Mesothelial cell of epicardium (in vitro differentiated cells): Measurements from ENCODE around the gene KRTAP3-2. TPM values are rescaled to one million over a fixed set of nuclear protein-coding genes. Genes with fewer than 3 reads are reported as not detected.

Experiments used
- DNase-seq, 2 experiments: peaks; one replicate each; pipeline ENCODE4 v3.0.0; 2021; ENCODE audit warnings: low spot score in 2 of 2; ENCODE audit not compliant: unreplicated experiment in 2 of 2
- H3K27ac Mint-ChIP-seq: 2 replicates; pipeline ENCODE4 v1.8.0; 2021; ENCODE audit warnings: mixed read lengths
- H3K27me3 Mint-ChIP-seq: 2 replicates; pipeline ENCODE4 v1.8.0; 2021; ENCODE audit warnings: low read depth, mixed read lengths
- H3K36me3 Mint-ChIP-seq: 2 replicates; pipeline ENCODE4 v1.8.0; 2021; ENCODE audit warnings: mixed read lengths
- H3K4me1 Mint-ChIP-seq: 2 replicates; pipeline ENCODE4 v1.8.0; 2021; ENCODE audit warnings: mixed read lengths
- H3K4me3 Mint-ChIP-seq: 2 replicates; pipeline ENCODE4 v1.8.0; 2021; ENCODE audit warnings: mild to moderate bottlenecking, moderate library complexity, mixed read lengths
- H3K9me3 Mint-ChIP-seq: 2 replicates; pipeline ENCODE4 v1.8.0; 2021; ENCODE audit warnings: mixed read lengths
- CTCF ChIP-seq: fragments of 200-600 bp; sonication (generic); IDR thresholded peaks from one replicate; pipeline ENCODE4 v1.5.0; 2021; ENCODE audit warnings: antibody characterized with exemption; ENCODE audit not compliant: unreplicated experiment
- total RNA-seq: library from RNA; stranded (reverse); gene quantifications from 3 replicates; pipeline ENCODE4 v1.2.1, GENCODE V29; 2021

KRTAP3-2 gene
- total RNA-seq, 1 donor from 2014 or later = not detected

GRCh38 chr17:41018541-41018940 lies 18.8 kb upstream of the KRTAP3-2 start:
- H3K4me3 Mint-ChIP-seq = no peak overlapping the region
- TF ChIP-seq CTCF = no peak
- peaks cover 28% of the 10 kb centered on the region for H3K9me3 Mint-ChIP-seq
- H3K4me1 Mint-ChIP-seq = peaks cover 8% of the 10 kb centered on the region
- H3K27me3 Mint-ChIP-seq = no peaks in the 10 kb centered on the region
- H3K27ac Mint-ChIP-seq = no peak overlapping the region
- H3K36me3 Mint-ChIP-seq = no peaks in the 10 kb centered on the region
- DNase-seq = no peak

- peaks cover 13% of the 10 kb centered on the region for H3K9me3 Mint-ChIP-seq
- H3K36me3 Mint-ChIP-seq = no peaks in the 10 kb centered on the region
- H3K4me1 Mint-ChIP-seq = peaks cover 14% of the 10 kb centered on the region
- no peak for DNase-seq
- no peak overlapping the region for H3K27ac Mint-ChIP-seq
- TF ChIP-seq CTCF = no peak
- H3K27me3 Mint-ChIP-seq = no peaks in the 10 kb centered on the region
- H3K4me3 Mint-ChIP-seq = no peak overlapping the region
These were observed 17.0 kb upstream of the KRTAP3-2 start for GRCh38 chr17:41016578-41017215.

DNA sequence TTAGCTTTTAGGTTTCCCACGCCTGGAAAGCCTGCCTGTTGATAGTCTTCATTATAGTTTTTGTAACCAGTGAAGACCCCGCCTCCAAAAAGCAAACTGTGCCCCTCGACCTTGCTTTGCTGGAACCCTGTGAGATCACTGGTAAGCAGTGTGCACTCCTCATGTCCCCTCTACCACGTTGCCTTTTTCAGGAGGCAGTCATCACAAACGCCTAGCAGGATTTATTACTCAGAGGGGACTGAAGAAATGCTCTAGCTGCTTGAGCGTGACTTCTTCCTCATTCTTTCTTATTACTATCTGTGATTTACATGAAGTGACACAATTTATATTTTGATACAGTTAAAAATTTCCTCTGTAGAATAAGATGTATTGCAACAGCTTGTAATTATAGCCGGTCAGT lies 15.7 kb upstream of the KRTAP3-2 start:
- H3K36me3 Mint-ChIP-seq = no peaks in the 10 kb centered on the region
- no peak overlapping the region for H3K4me3 Mint-ChIP-seq
- H3K4me1 Mint-ChIP-seq = peaks cover 14% of the 10 kb centered on the region
- H3K27me3 Mint-ChIP-seq = no peaks in the 10 kb centered on the region
- peaks cover 6% of the 10 kb centered on the region for H3K9me3 Mint-ChIP-seq
- DNase-seq = no peak
- H3K27ac Mint-ChIP-seq = no peak overlapping the region
- no peak for TF ChIP-seq CTCF

- TF ChIP-seq CTCF = no peak
- no peak for DNase-seq
- H3K36me3 Mint-ChIP-seq = no peaks in the 10 kb centered on the region
- no peak overlapping the region for H3K27ac Mint-ChIP-seq
- peaks cover 30% of the 10 kb centered on the region for H3K4me1 Mint-ChIP-seq
- H3K4me3 Mint-ChIP-seq = no peak overlapping the region
- H3K9me3 Mint-ChIP-seq = peaks cover 6% of the 10 kb centered on the region
- H3K27me3 Mint-ChIP-seq = no peaks in the 10 kb centered on the region
These were observed 13.9 kb upstream of the KRTAP3-2 start for GRCh38 chr17:41013606-41014005.

DNA sequence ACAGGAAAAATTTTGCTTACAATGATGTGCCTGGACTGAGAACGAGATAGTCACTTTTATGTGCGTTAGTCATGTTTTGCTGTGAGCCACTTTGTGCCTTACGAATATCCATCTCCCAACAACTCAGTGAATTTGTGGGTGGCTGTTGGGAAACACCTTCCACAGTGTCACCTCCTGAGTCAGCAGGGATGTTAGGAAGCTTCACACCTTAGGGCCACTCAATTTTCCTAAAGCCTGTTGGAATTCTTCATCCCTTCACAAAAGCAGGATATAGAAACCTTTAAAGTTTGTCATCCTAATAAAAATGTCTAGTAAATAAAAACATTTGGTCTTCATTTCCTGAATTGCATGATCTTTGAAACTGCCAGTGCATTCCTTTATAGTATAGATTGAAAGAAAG lies 13.5 kb upstream of the KRTAP3-2 start:
- no peaks in the 10 kb centered on the region for H3K36me3 Mint-ChIP-seq
- H3K27ac Mint-ChIP-seq = no peak overlapping the region
- no peak overlapping the region for H3K4me3 Mint-ChIP-seq
- no peak for TF ChIP-seq CTCF
- peaks cover 6% of the 10 kb centered on the region for H3K9me3 Mint-ChIP-seq
- H3K4me1 Mint-ChIP-seq = peaks cover 33% of the 10 kb centered on the region
- DNase-seq = no peak
- no peaks in the 10 kb centered on the region for H3K27me3 Mint-ChIP-seq
